GM10248 (cell line): ENCODE data around the gene ADGRF1.

Experiments
- CTCF ChIA-PET: fragments of 300-600 bp; sonication (Branson Sonifier 250); formaldehyde crosslinking; extraction: SDS; loops from one replicate; lab custom pipeline; 2021; ENCODE audit warnings: antibody characterized with exemption; lab: Yijun Ruan, JAX
- POLR2A ChIA-PET: fragments of 350-650 bp; sonication (Branson Sonifier 250); formaldehyde crosslinking; extraction: SDS; loops from one replicate; lab custom pipeline; 2020; ENCODE audit warnings: antibody characterized with exemption; lab: Yijun Ruan, JAX
- DNase-seq: peaks from one replicate; pipeline ENCODE4 v3.0.0; 2012; ENCODE audit errors: extremely low spot score
- CTCF ChIP-seq: IDR thresholded peaks from 2 replicates; pipeline ENCODE4 v1.5.1; 2012; ENCODE audit warnings: mild to moderate bottlenecking, low read depth; ENCODE audit errors: extremely low read depth, missing control alignments, control extremely low read depth

Gene ADGRF1

GRCh38 chr6:46959419-46959818 lies 82.7 kb downstream of the ADGRF1 start:
- TF ChIP-seq CTCF, result no peak
- ChIA-PET POLR2A (no interaction called here), CTCF (no interaction called here)
- DNase-seq, result no peak

DNA sequence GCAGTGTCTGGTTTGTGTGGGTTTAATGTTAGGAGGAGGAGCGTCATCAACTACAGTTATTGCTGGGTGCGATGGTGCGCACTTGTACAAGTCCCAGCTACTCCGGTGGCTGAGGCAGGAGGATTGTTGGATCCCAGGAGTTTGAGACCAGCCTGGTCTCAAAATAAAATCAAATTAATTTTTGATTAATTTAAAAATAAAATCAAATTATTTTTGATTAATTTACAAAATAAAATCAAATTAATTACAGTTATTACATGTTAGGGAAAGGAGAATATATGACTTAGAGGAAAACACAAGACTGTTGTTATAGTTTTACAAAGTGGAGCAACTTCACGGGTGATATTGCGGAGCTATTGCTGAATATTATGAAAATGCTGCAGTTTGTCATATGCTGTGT lies 85.7 kb downstream of the ADGRF1 start:
- POLR2A ChIA-PET, result no interaction called here

GRCh38 chr6:46954837-46955451 lies 87.2 kb downstream of the ADGRF1 start:
- CTCF ChIA-PET, result no interaction called here
- no peak for TF ChIP-seq CTCF
- DNase-seq, result no peak
- POLR2A ChIA-PET, result no interaction called here

More for the DNA sequence above, 85.7 kb downstream of the ADGRF1 start:
- CTCF ChIA-PET, result no interaction called here
- DNase-seq, result no peak
- TF ChIP-seq CTCF, result no peak

DNA sequence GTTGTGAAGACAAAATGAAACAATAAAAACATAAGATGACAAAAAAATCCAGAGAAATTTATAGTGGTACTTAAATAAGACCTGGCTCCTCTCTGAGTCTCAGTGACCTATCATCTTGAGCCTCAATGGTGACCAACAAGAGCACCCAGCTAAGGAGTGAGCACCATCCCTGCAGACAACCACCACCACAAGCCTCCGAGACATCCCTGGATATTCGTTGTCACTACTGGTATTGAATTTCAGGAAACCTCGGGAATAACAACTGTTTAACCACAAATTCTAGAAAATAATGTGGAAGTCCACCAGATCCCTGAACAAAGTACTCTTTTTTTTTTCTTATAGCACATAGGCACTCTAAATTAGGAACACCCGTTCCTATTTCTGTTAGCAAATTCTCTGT lies 88.2 kb downstream of the ADGRF1 start:
- no peak for DNase-seq
- CTCF ChIA-PET, result no interaction called here
- no peak for TF ChIP-seq CTCF
- POLR2A ChIA-PET, result no interaction called here

GRCh38 chr6:46949632-46950280 lies 92.4 kb downstream of the ADGRF1 start:
- ChIA-PET POLR2A (no interaction called here), CTCF (no interaction called here)
- no peak for DNase-seq
- TF ChIP-seq CTCF, result no peak

DNA sequence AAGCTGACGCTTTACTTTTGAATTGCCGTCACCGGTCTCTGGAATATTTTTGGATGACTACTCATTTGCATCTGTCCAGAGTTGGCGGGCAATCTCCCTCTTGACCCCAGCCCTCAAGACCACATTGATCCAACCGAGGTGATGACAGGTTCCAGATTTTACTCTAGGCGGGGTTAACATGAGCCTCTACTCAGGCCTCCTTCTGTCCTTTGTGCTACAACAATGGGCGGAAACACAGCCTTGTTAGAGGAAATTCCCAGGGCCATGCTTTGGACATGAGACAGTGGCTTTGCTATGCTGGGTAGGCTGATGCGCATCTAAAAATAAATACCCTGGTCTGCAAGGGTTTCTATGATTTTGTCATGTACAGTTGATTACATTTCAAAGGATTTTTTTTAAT lies 93.4 kb downstream of the ADGRF1 start:
- DNase-seq, result no peak
- POLR2A ChIA-PET, result no interaction called here

More for the DNA sequence above, 93.4 kb downstream of the ADGRF1 start:
- TF ChIP-seq CTCF, result no peak
- CTCF ChIA-PET, result interaction anchor here (0.8 kb wide), 1 partner anchor 14 kb away, joined by 3 read pairs; no protein-coding TSS in a partner anchor
